ENCODE data around the gene CHRNA4.

The CHRNA4 gene

DNA sequence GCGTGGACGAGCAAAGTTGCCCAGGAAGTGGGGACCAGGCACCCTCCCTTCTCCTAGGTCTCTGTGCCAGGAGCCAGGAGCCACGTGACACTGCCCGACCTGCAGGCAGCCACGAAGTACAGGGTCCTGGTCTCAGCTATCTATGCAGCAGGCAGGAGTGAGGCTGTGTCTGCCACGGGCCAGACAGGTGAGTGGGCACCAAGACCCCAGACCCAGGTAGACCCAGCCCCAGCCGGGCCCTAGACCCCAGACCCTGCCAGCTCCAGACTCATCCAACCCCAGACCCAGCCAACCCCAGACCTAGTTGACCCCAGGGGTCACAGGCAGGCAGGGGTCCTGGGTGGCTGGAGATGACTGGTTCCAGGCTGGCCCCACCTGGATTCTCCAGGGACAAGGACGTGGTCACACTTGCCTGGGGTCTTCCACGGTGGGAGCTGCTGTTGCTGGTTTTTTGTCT lies 47.1 kb downstream of the CHRNA4 start:
- H3K27me3 ChIP-seq = peaks cover 0 to 75% of the 10 kb centered on the region in 2 donors
- H3K36me3 ChIP-seq = no peaks in the 10 kb centered on the region
- H3K4me3 ChIP-seq = no peak overlapping the region
- no peak for DNase-seq
- intact Hi-C loops (cut with DNase I; ENCODE audit: low total_unique reads) = no loop called here
- TF ChIP-seq, protein P1, sequence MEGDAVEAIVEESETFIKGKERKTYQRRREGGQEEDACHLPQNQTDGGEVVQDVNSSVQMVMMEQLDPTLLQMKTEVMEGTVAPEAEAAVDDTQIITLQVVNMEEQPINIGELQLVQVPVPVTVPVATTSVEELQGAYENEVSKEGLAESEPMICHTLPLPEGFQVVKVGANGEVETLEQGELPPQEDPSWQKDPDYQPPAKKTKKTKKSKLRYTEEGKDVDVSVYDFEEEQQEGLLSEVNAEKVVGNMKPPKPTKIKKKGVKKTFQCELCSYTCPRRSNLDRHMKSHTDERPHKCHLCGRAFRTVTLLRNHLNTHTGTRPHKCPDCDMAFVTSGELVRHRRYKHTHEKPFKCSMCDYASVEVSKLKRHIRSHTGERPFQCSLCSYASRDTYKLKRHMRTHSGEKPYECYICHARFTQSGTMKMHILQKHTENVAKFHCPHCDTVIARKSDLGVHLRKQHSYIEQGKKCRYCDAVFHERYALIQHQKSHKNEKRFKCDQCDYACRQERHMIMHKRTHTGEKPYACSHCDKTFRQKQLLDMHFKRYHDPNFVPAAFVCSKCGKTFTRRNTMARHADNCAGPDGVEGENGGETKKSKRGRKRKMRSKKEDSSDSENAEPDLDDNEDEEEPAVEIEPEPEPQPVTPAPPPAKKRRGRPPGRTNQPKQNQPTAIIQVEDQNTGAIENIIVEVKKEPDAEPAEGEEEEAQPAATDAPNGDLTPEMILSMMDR (IDR thresholded peaks at IDR 0.05) = no peak
- no peak overlapping the region for H3K27ac ChIP-seq
- H3K4me1 ChIP-seq = no peaks in the 10 kb centered on the region
- H3K9me3 ChIP-seq = no peaks in the 10 kb centered on the region

DNA sequence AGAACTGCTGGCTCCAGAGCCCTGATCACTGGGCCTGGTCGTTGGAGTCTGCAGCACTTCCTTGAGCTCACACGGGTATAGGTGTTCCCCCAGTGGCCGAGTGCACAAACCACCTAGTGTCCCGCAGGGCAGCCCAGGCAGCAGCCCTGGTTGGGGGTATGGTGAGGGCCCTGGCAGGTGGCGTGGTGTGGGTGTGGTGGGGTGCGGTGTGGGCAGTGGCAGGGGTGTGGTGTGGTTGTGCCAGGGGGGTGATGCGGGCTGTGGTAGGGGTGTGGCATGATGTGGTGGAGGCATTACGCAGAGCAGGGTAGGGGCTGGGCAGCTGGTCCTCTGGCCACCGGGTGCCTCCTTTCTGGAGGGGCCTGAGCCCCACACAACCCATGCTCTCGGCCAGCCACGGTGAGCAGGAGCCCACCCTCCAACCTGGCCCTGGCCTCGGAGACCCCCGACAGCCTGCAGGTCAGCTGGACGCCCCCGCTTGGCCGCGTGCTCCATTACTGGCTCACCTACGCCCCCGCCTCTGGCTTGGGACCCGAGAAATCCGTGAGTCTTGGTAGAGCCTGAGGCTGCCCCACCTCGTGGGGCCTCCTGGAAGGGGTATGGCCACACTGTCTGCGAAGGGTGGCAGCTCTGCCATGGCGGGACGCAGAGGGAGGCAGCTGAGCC lies 47.7 kb downstream of the CHRNA4 start:
- Histone ChIP-seq H3K9me3 (no peaks in the 10 kb centered on the region), H3K36me3 (no peaks in the 10 kb centered on the region), H3K4me1 (no peaks in the 10 kb centered on the region), H3K27ac (no peak overlapping the region), H3K4me3 (no peak overlapping the region), H3K27me3 (peaks cover 0 to 75% of the 10 kb centered on the region in 2 donors)
- intact Hi-C loops (cut with DNase I; ENCODE audit: low total_unique reads) = no loop called here
- no peak for DNase-seq
- TF ChIP-seq, protein P1 (IDR thresholded peaks at IDR 0.05) = no peak

DNA sequence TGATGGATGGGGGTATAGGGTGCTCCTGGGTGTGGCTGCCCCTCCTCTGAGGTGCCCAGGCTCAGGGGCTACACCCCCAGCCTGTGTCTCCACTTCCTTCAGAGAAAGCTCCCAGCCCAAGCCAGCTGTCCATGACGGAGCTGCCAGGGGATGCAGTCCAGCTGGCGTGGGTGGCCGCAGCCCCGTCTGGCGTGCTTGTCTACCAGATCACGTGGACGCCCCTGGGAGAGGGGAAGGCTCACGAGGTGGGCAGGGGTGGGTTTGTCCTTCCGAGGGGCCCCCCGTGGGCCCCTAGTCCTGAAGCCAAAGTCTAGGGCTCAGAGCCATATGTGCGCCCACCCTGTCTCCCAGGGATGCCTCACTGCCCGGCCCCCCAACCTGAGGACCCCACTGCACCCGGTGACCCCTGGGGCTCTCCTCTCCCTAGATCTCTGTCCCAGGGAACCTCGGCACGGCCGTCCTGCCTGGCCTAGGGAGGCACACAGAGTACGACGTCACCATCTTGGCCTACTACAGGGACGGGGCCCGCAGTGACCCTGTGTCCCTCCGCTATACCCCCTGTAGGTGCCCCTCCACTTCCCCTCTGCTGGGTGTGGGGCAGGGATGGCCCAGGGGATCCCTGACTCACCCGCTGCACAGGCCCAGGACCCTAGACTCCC lies 48.3 kb downstream of the CHRNA4 start:
- TF ChIP-seq, protein P1 (IDR thresholded peaks at IDR 0.05) = no peak
- Histone ChIP-seq H3K27me3 (peaks cover 0 to 78% of the 10 kb centered on the region in 2 donors), H3K36me3 (no peaks in the 10 kb centered on the region), H3K27ac (no peak overlapping the region), H3K9me3 (no peaks in the 10 kb centered on the region), H3K4me3 (no peak overlapping the region), H3K4me1 (no peaks in the 10 kb centered on the region)
- intact Hi-C loops (cut with DNase I; ENCODE audit: low total_unique reads) = no loop called here
- DNase-seq = no peak

DNA sequence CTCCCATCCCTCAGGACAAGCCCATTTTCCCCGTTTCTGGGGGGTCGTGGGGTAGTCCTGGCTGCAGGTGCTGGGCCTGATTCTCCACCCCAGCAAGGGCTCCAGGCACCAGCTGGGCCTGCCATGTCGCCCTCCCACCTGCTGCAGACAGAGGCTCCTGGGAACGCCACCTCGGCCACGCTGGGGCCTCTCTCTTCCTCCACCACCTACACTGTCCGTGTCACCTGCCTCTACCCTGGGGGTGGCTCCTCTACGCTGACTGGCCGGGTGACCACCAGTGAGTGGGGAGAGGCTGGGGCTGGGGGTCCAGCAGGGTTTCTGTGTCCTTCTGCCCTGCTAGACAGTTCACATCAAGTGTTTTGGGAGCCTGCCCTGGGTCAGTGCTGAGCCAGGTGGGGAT lies 48.9 kb downstream of the CHRNA4 start:
- DNase-seq = no peak
- TF ChIP-seq, protein P1 (IDR thresholded peaks at IDR 0.05) = no peak
- no peak overlapping the region for H3K27ac ChIP-seq
- no peaks in the 10 kb centered on the region for H3K36me3 ChIP-seq
- H3K27me3 ChIP-seq = peaks cover 0 to 83% of the 10 kb centered on the region in 2 donors
- no peak overlapping the region for H3K4me3 ChIP-seq
- H3K4me1 ChIP-seq = no peaks in the 10 kb centered on the region
- intact Hi-C loops (cut with DNase I; ENCODE audit: low total_unique reads) = no loop called here
- H3K9me3 ChIP-seq = no peaks in the 10 kb centered on the region

DNA sequence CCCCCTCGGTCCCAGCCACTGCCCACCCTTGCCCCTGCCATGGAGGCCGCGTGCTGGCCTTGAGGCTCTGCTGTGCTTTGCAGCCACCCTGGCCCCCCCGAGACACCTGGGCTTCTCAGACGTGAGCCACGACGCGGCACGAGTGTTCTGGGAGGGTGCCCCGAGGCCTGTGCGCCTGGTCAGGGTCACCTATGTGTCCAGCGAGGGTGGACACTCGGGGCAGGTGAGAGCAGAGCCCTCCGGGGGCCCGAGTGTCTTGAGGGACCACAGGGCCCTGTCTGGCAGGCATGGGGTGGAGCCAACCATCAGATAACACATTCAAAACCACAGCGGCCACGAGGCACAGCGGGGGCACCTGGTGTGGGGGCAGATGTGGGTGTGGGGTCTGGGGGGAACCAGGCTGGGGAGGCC lies 49.3 kb downstream of the CHRNA4 start:
- intact Hi-C loops (cut with DNase I; ENCODE audit: low total_unique reads) = no loop called here
- H3K27ac ChIP-seq = no peak overlapping the region
- no peaks in the 10 kb centered on the region for H3K9me3 ChIP-seq
- H3K4me1 ChIP-seq = no peaks in the 10 kb centered on the region
- no peak overlapping the region for H3K4me3 ChIP-seq
- H3K27me3 ChIP-seq = peaks cover 0 to 88% of the 10 kb centered on the region in 2 donors
- TF ChIP-seq, protein P1 (IDR thresholded peaks at IDR 0.05) = no peak
- no peak for DNase-seq
- H3K36me3 ChIP-seq = no peaks in the 10 kb centered on the region
